Peyer's patch (tissue), 4 donors: Measurements from ENCODE around the gene CEP97. TPM values are rescaled to one million over a fixed set of nuclear protein-coding genes. Genes with fewer than 3 reads are reported as not detected.
"Not testable (repeated sequence)": the region's sequence is repeated elsewhere in the genome, so short reads cannot be mapped to it uniquely, and the experiment has no call there.

Experiments used
- DNase-seq, 3 donors: peaks; one replicate each; pipeline ENCODE4 v3.0.0-alpha.2; 2017 to 2019
- H3K27ac ChIP-seq, 4 donors: fragments of 200-600 bp; sonication (generic); one replicate each; pipeline ENCODE4 v1.5.1; 2016 to 2019
- H3K27me3 ChIP-seq, 2 donors: fragments of 200-600 bp; sonication (generic); one replicate each; pipeline ENCODE4 v1.5.1; 2019
- H3K36me3 ChIP-seq, 3 donors: fragments of 200-600 bp; sonication (generic); one replicate each; pipeline ENCODE4 v1.5.1; 2016 to 2019
- H3K4me1 ChIP-seq, 4 donors: fragments of 200-600 bp; sonication (generic); one replicate each; pipeline ENCODE4 v1.5.1; 2016 to 2019
- H3K4me3 ChIP-seq, 4 donors: fragments of 200-600 bp; sonication (generic); 1 replicate in 3 of 4; 2 replicates in 1 of 4; pipeline ENCODE4 v1.5.1; 2016 to 2019; ENCODE audit warnings: mild to moderate bottlenecking in 1 of 4
- H3K9me3 ChIP-seq, 4 donors: fragments of 200-600 bp; sonication (generic); one replicate each; pipeline ENCODE4 v1.5.1; 2016 to 2019; ENCODE audit warnings: mild to moderate bottlenecking in 1 of 4
- CTCF ChIP-seq, 6 experiments: fragments of 450-650 bp in 4 of 6; fragments of 200-600 bp in 2 of 6; sonication (generic) in 1 of 6; IDR thresholded peaks; one replicate each; pipeline ENCODE4 v1.5.1; 2017 to 2019; ENCODE audit warnings: antibody characterized with exemption in 6 of 6, mild to moderate bottlenecking in 3 of 6, moderate library complexity in 1 of 6
- POLR2A ChIP-seq, 2 donors: fragments of 450-650 bp; IDR thresholded peaks; one replicate each; pipeline ENCODE4 v1.5.1; 2017; ENCODE audit warnings: antibody characterized with exemption in 2 of 2, mild to moderate bottlenecking in 2 of 2, moderate library complexity in 2 of 2
- total RNA-seq, 4 donors: library from RNA; depleted of rRNA; stranded (reverse); fragments of >200 nt; gene quantifications; one replicate each; pipeline ENCODE4 v1.1.0, GENCODE V29; 2016

The CEP97 gene
- total RNA-seq, 4 donors from 2014 or later = 3.3 to 18.2 (median 4.7) TPM

DNA sequence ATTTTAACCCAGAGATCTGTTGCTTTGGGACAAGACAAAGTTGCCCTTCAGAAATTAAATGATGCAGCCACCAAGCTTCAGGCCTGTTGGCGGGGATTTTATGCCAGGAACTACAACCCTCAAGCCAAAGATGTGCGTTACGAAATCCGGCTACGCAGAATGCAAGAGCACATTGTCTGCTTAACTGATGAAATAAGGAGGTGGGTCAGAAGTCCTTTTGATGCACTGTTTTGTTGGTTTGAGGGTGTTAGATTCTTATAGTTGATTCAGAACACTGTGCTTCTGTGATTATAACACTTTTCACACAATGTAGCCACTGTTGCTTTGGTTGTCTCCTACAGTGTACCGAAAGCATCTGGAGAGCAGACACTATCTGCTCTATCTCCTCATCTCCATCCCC, 33.8 kb downstream of the CEP97 start:
- no peak overlapping the region for H3K4me3 ChIP-seq

DNA sequence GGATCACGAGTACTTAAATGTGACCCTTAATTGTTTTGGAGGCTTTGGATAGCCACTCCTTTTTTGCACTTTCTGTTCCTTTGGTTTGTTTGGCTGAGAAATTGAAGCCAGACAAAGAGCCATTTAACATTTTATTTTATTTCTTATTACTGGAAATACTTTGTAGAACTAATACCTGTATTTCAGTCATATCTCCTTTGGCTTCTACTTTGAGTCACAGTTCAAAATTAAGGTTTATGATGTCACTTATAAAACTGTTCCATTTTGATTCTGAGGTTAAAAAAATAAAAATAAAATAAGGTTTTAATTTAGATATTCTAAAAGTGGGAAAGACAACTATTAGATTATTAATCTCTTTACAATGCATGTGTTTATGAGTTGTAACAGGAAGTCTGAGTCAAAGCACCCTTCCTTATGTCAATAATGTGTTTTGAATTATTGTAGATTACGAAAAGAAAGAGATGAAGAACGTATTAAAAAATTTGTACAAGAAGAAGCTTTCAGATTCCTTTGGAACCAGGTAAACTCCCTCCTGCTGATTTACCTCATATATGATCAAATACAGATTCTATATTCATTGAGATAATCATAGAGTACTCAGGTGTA, 37.7 kb downstream of the CEP97 start:
- H3K4me3 ChIP-seq = no peak overlapping the region
- H3K9me3 ChIP-seq = no peaks in the 10 kb centered on the region
- no peak for TF ChIP-seq POLR2A (IDR thresholded peaks at IDR 0.05)
- no peak for TF ChIP-seq CTCF (IDR thresholded peaks at IDR 0.05)
- no peaks in the 10 kb centered on the region for H3K4me1 ChIP-seq
- H3K36me3 ChIP-seq = peaks cover 0 to 20% (median 0%) of the 10 kb centered on the region in 3 donors
- no peak for DNase-seq
- H3K27me3 ChIP-seq = no peaks in the 10 kb centered on the region
- H3K27ac ChIP-seq = no peak overlapping the region

More for the DNA sequence above, 33.8 kb downstream of the CEP97 start:
- H3K27ac ChIP-seq = no peak overlapping the region
- H3K9me3 ChIP-seq = no peaks in the 10 kb centered on the region
- peaks cover 0 to 36% (median 0%) of the 10 kb centered on the region in 3 donors for H3K36me3 ChIP-seq
- DNase-seq = no peak
- H3K27me3 ChIP-seq = no peaks in the 10 kb centered on the region
- no peak for TF ChIP-seq CTCF (IDR thresholded peaks at IDR 0.05)
- no peak for TF ChIP-seq POLR2A (IDR thresholded peaks at IDR 0.05)
- H3K4me1 ChIP-seq = no peaks in the 10 kb centered on the region

GRCh38 chr3:101777745-101778281, 53.4 kb downstream of the CEP97 start:
- Histone ChIP-seq H3K27ac (peak overlapping the region in 1 of 4 donors; percentile 92), H3K4me1 (peaks cover 0 to 18% (median 4%) of the 10 kb centered on the region in 4 donors)
- not testable (repeated sequence) for H3K9me3 ChIP-seq, H3K27me3 ChIP-seq, H3K36me3 ChIP-seq, DNase-seq, H3K4me3 ChIP-seq

DNA sequence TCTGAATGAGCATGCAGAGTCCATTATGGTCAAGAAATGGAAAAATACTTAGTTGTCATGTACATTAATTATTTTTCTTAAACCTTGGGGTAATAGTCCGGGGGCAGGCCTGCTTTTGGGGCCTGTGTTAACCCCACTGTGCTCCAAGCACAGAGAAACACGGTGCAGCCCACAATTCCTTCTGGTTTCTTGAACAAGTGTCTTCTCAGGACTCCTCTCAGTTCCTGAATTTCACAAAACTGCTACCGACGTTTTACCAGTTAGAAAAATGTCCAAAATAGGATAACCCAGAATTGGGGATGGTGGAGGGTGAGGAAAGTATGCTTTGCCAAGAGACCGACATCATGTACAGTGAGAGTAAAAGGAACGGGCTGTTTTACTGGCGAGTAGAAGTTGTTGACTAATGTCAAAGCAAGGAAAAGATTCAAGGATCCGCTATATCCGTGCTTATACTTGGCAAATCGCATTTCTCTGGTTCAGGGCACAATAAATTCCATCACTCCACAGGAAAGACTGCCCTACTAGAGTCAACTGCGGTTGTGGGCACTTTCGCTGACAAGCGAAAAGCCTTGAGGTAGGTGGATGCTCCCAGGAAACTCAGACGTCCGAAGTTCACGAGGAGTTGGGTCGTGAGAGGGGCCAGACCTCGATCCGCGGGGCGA, 54.1 kb downstream of the CEP97 start:
- peak overlapping the region; percentile 58 to 87 (median 80) for H3K4me3 ChIP-seq
- H3K4me1 ChIP-seq = peaks cover 0 to 18% (median 4%) of the 10 kb centered on the region in 4 donors
- no peaks in the 10 kb centered on the region for H3K27me3 ChIP-seq
- peaks cover 0 to 10% (median 0%) of the 10 kb centered on the region in 3 donors for H3K36me3 ChIP-seq
- H3K27ac ChIP-seq = peak overlapping the region; percentile 78 to 92 (median 87)
- no peak for DNase-seq
- TF ChIP-seq POLR2A (IDR thresholded peaks at IDR 0.05) (no peak), CTCF (IDR thresholded peaks at IDR 0.05) (no peak)
- H3K9me3 ChIP-seq = no peaks in the 10 kb centered on the region

- no peaks in the 10 kb centered on the region for H3K27me3 ChIP-seq
- H3K4me1 ChIP-seq = peaks cover 0 to 18% (median 4%) of the 10 kb centered on the region in 4 donors
- DNase-seq = peak; percentile 91 to 97 (median 96)
- peaks cover 0 to 14% (median 0%) of the 10 kb centered on the region in 3 donors for H3K36me3 ChIP-seq
- H3K27ac ChIP-seq = peak within 1 kb of the TSS; percentile 78 to 92 (median 87)
- no peak for TF ChIP-seq CTCF (IDR thresholded peaks at IDR 0.05)
- no peak for TF ChIP-seq POLR2A (IDR thresholded peaks at IDR 0.05)
- peak within 1 kb of the TSS; percentile 58 to 87 (median 80) for H3K4me3 ChIP-seq
- no peaks in the 10 kb centered on the region for H3K9me3 ChIP-seq
These were observed 54.8 kb downstream of the CEP97 start, which contains the start of gene NXPE3 for GRCh38 chr3:101779047-101779821. TSS of gene NXPE3 (plus strand) at chr3:101779211. CDS start at chr3:101785597, 6,386 bp downstream.
